Lower leg skin (tissue), 3 donors: ENCODE data around the gene AGRN.

Experiments
- CTCF ChIP-seq, 3 donors: fragments of 450-650 bp; IDR thresholded peaks; one replicate each; pipeline ENCODE4 v1.5.1; 2016; ENCODE audit warnings: antibody characterized with exemption in 3 of 3, mild to moderate bottlenecking in 3 of 3, moderate library complexity in 2 of 3
- POLR2A ChIP-seq, 2 donors: fragments of 450-650 bp; IDR thresholded peaks; one replicate each; pipeline ENCODE4 v1.6.1; 2016 to 2017; ENCODE audit warnings: antibody characterized with exemption in 2 of 2, mild to moderate bottlenecking in 1 of 2, moderate library complexity in 1 of 2

- no peak for TF ChIP-seq CTCF (IDR thresholded peaks at IDR 0.05)
- no peak for TF ChIP-seq POLR2A (IDR thresholded peaks at IDR 0.05)
These were observed 26.3 kb downstream of the AGRN start for GRCh38 chr1:1046243-1046642.
